Prostate gland (tissue), 1 donor: Measurements from ENCODE around the gene MFSD12.

Source experiments
- POLR2A ChIP-seq: fragments of 450-650 bp; IDR thresholded peaks from one replicate; pipeline ENCODE4 v1.6.1; 2016; ENCODE audit warnings: antibody characterized with exemption, mild to moderate bottlenecking
- POLR2AphosphoS5 ChIP-seq: sonication (generic); formaldehyde crosslinking; IDR thresholded peaks from one replicate; pipeline ENCODE4 v1.6.1; 2017; ENCODE audit warnings: antibody characterized with exemption

GRCh38 chr19:3577723-3578344 is 20.4 kb upstream of the MFSD12 start:
- TF ChIP-seq POLR2AphosphoS5 (no peak), POLR2A (no peak)
